Uterus (tissue), 4 donors: ENCODE measurements around the gene ACSS1. TPM values are rescaled to one million over a fixed set of nuclear protein-coding genes. Genes with fewer than 3 reads are reported as not detected.

Experiments used
- DNase-seq, 2 donors: peaks; one replicate each; pipeline ENCODE4 v3.0.0-alpha.2; 2019 to 2020
- H3K27ac ChIP-seq, 2 donors: fragments of 200-600 bp; sonication (generic); 1 replicate in 1 of 2; 2 replicates in 1 of 2; pipeline ENCODE4 v1.5.1; 2016 to 2018
- H3K27me3 ChIP-seq, 2 donors: fragments of 200-600 bp; sonication (generic); one replicate each; pipeline ENCODE4 v1.5.1; 2018 to 2019; ENCODE audit warnings: control low read depth in 1 of 2
- H3K36me3 ChIP-seq, 2 donors: fragments of 200-600 bp; sonication (generic); one replicate each; pipeline ENCODE4 v1.5.1; 2019; ENCODE audit warnings: control low read depth in 1 of 2
- H3K4me1 ChIP-seq, 2 donors: fragments of 200-600 bp; sonication (generic); one replicate each; pipeline ENCODE4 v1.5.1; 2018 to 2019; ENCODE audit warnings: control low read depth in 1 of 2
- H3K4me3 ChIP-seq, 2 donors: fragments of 200-600 bp; sonication (generic); 1 replicate in 1 of 2; 2 replicates in 1 of 2; pipeline ENCODE4 v1.5.1; 2018 to 2019; ENCODE audit warnings: mild to moderate bottlenecking in 1 of 2
- H3K9me3 ChIP-seq, 2 donors: fragments of 200-600 bp; sonication (generic); one replicate each; pipeline ENCODE4 v1.5.1; 2019; ENCODE audit warnings: control low read depth in 1 of 2
- CTCF ChIP-seq, 4 experiments: fragments of 200-600 bp in 2 of 4; fragments of 450-650 bp in 2 of 4; sonication (generic) in 2 of 4; IDR thresholded peaks; one replicate each; pipeline ENCODE4 v1.5.1; 2016 to 2019; ENCODE audit warnings: antibody characterized with exemption in 4 of 4, mild to moderate bottlenecking in 2 of 4, moderate library complexity in 1 of 4
- POLR2A ChIP-seq, 2 donors: fragments of 450-650 bp; IDR thresholded peaks; one replicate each; pipeline ENCODE4 v1.6.1; 2016; ENCODE audit warnings: antibody characterized with exemption in 2 of 2, mild to moderate bottlenecking in 1 of 2, moderate library complexity in 1 of 2
- intact Hi-C: fragments of 100-400 bp; cut with DNase I; formaldehyde crosslinking; loops from one replicate; pipeline ENCODE4 v1.15.1; 2023; ENCODE audit warnings: low total_unique reads
- total RNA-seq, 4 donors: library from RNA; depleted of rRNA in 3 of 4; stranded (reverse); fragments of >200 nt in 3 of 4; gene quantifications; one replicate each; pipeline versions ENCODE4 v1.1.0 to v1.2.4, GENCODE V29; 2014 to 2023
- donor health status: DM: yes; HTN: yes; CAD: no.

Gene ACSS1
- total RNA-seq, 4 donors from 2014 or later: 11.8 to 35.1 (median 23.1) TPM

DNA sequence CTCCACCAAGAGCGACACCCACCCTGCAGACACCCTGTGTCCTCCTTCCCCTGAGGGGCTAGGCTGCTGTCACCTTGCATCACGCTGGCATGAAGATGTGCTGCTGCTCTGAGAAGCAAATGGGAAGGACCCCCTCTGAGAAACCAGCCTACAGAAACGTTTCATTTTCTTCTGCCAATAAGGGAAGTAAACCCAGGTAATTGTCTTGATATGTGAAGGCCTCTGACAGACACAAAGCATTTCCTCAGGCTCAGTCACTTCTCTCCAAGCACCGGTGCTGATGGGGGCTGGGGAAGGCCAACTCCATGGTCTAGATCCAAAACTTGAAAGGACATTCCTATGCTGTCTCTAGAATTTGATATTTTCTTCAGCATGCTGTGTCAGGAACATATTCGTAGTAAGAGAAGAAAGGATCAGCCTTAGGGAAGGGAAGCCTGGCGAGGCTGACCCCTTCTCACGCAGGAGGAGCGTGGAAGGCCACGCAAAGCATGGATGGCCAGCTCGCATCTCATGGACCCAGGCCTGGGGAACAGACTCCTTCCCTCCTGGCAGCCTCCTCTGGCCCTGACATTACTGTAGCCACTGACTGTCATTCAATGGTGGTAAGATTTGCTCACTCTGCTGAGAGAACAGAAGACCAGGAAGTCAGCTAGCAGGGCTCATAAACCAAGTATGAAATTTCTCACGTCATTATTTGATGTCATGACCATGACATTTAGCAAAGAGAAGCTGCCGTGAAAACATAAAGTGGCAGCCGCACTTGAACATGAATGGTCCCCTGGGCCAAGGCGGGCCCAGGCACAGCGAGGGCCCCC lies 20.4 kb downstream of the ACSS1 start:
- H3K4me3 ChIP-seq: no peak overlapping the region
- no peak for TF ChIP-seq CTCF (IDR thresholded peaks at IDR 0.05)
- H3K9me3 ChIP-seq: no peaks in the 10 kb centered on the region
- H3K27me3 ChIP-seq: no peaks in the 10 kb centered on the region
- H3K4me1 ChIP-seq: peaks cover 12 to 21% of the 10 kb centered on the region in 2 donors
- no peaks in the 10 kb centered on the region for H3K36me3 ChIP-seq
- intact Hi-C loops: no loop called here
- H3K27ac ChIP-seq: peak overlapping the region; percentile 81 to 86
- no peak for DNase-seq

GRCh38 chr20:25036331-25036936 lies 21.5 kb downstream of the ACSS1 start:
- H3K4me3 ChIP-seq: no peak overlapping the region
- intact Hi-C loops: no loop called here
- no peak for DNase-seq
- H3K27ac ChIP-seq: peak overlapping the region; percentile 8 to 19
- no peaks in the 10 kb centered on the region for H3K27me3 ChIP-seq
- H3K4me1 ChIP-seq: peaks cover 12 to 22% of the 10 kb centered on the region in 2 donors
- no peaks in the 10 kb centered on the region for H3K9me3 ChIP-seq
- H3K36me3 ChIP-seq: no peaks in the 10 kb centered on the region
- TF ChIP-seq POLR2A (IDR thresholded peaks at IDR 0.05) (no peak), CTCF (IDR thresholded peaks at IDR 0.05) (no peak)

- TF ChIP-seq POLR2A (IDR thresholded peaks at IDR 0.05) (no peak), CTCF (IDR thresholded peaks at IDR 0.05) (no peak)
- Histone ChIP-seq H3K4me3 (no peak overlapping the region), H3K27ac (peak overlapping the region in 1 of 2 donors; percentile 8), H3K36me3 (no peaks in the 10 kb centered on the region), H3K4me1 (peaks cover 12 to 22% of the 10 kb centered on the region in 2 donors), H3K27me3 (no peaks in the 10 kb centered on the region), H3K9me3 (no peaks in the 10 kb centered on the region)
- DNase-seq: no peak
- intact Hi-C loops: no loop called here
Observed at GRCh38 chr20:25035921-25036320, 22.0 kb downstream of the ACSS1 start.

GRCh38 chr20:25033924-25034300 lies 24.0 kb downstream of the ACSS1 start:
- Histone ChIP-seq H3K27ac (peak overlapping the region; percentile 71 to 77), H3K4me3 (no peak overlapping the region), H3K4me1 (peaks cover 0 to 5% of the 10 kb centered on the region in 2 donors), H3K27me3 (no peaks in the 10 kb centered on the region), H3K9me3 (no peaks in the 10 kb centered on the region), H3K36me3 (no peaks in the 10 kb centered on the region)
- TF ChIP-seq POLR2A (IDR thresholded peaks at IDR 0.05): no peak
- no peak for TF ChIP-seq CTCF (IDR thresholded peaks at IDR 0.05)
- peak in 1 of 2 donors; percentile 38 for DNase-seq
- intact Hi-C loops: no loop called here

- Histone ChIP-seq H3K27ac (peak overlapping the region; percentile 71 to 77), H3K27me3 (no peaks in the 10 kb centered on the region), H3K4me3 (no peak overlapping the region), H3K4me1 (peaks cover 0 to 5% of the 10 kb centered on the region in 2 donors), H3K9me3 (no peaks in the 10 kb centered on the region), H3K36me3 (no peaks in the 10 kb centered on the region)
- no peak for DNase-seq
- TF ChIP-seq CTCF (IDR thresholded peaks at IDR 0.05) (no peak), POLR2A (IDR thresholded peaks at IDR 0.05) (no peak)
- intact Hi-C loops: no loop called here
Observed at GRCh38 chr20:25033265-25033923, 24.5 kb downstream of the ACSS1 start.
